Endothelial cell of umbilical vein (primary cell): Measurements from ENCODE around the gene TTLL12. TPM values are rescaled to one million over a fixed set of nuclear protein-coding genes. Genes with fewer than 3 reads are reported as not detected.

Source experiments
- BruUV-seq: library from RNA; stranded (reverse); fragments of 400-500 nt; replicated peaks from 2 replicates; lab custom pipeline; 2021; lab: Mats Ljungman, UMichigan
- CTCF ChIA-PET: fragments of 300-600, 350-600 bp; sonication (Branson Sonifier 250); formaldehyde crosslinking; loops from one replicate; lab custom pipeline; 2021; ENCODE audit warnings: antibody characterized with exemption, inconsistent platforms; lab: Charles Lee
- POLR2A ChIA-PET: fragments of 300-600, 350-600 bp; sonication (Branson Sonifier 250); formaldehyde crosslinking; loops from one replicate; lab custom pipeline; 2021; ENCODE audit warnings: antibody characterized with exemption, inconsistent platforms; lab: Charles Lee
- DNase-seq: peaks from one replicate; pipeline ENCODE4 v3.0.0-alpha.2; 2011; ENCODE audit warnings: low read depth, low spot score
- FAIRE-seq: peaks from 2 replicates; lab custom pipeline; 2011; peaks lifted over from hg19 to GRCh38; lab: Jason Lieb, UNC
- H2AFZ ChIP-seq: 2 replicates; pipeline ENCODE4 v1.6.0; 2012; ENCODE audit warnings: low read depth, low read length, control low read depth, inconsistent platforms
- H3K27ac ChIP-seq: 2 replicates; pipeline ENCODE4 v1.5.1; 2011; ENCODE audit warnings: low read depth, mild to moderate bottlenecking, control low read depth, low read length, moderate library complexity; ENCODE audit not compliant: insufficient read depth
- H3K27me3 ChIP-seq, 2 experiments: 2 replicates each; pipeline versions ENCODE4 v1.6.0 to v1.6.1; 2011; ENCODE audit warnings: low read length in 2 of 2, mixed read lengths in 1 of 2; ENCODE audit not compliant: control insufficient read depth in 2 of 2, insufficient read depth in 2 of 2
- H3K36me3 ChIP-seq, 2 experiments: 2 replicates in 1 of 2; 3 replicates in 1 of 2; pipeline ENCODE4 v1.5.1; 2011; ENCODE audit warnings: low read length in 2 of 2, mild to moderate bottlenecking in 1 of 2, moderate library complexity in 1 of 2; ENCODE audit not compliant: control insufficient read depth in 2 of 2, insufficient read depth in 2 of 2; ENCODE audit errors: extremely low read depth in 1 of 2
- H3K4me1 ChIP-seq: 3 replicates; pipeline ENCODE4 v1.5.1; 2011; ENCODE audit warnings: mild to moderate bottlenecking, low read length; ENCODE audit not compliant: control insufficient read depth, insufficient read depth; ENCODE audit errors: extremely low read depth
- H3K4me2 ChIP-seq: 2 replicates; pipeline ENCODE4 v1.6.1; 2011; ENCODE audit warnings: low read length, control low read depth, mixed read lengths; ENCODE audit not compliant: insufficient read depth
- H3K4me3 ChIP-seq, 3 experiments: fragments of 200-600 bp in 1 of 3; sonication (generic), shearing (Covaris generic) in 1 of 3; replicated peaks in 1 of 3; 2 replicates each; pipeline ENCODE4 v1.5.1; 2011 to 2016; ENCODE audit warnings: control low read depth in 3 of 3, low read length in 3 of 3, mild to moderate bottlenecking in 2 of 3, inconsistent platforms in 1 of 3, low read depth in 1 of 3, moderate library complexity in 1 of 3; ENCODE audit not compliant: insufficient read depth in 1 of 3
- H3K79me2 ChIP-seq: 2 replicates; pipeline ENCODE4 v1.6.0; 2012; ENCODE audit warnings: low read length, inconsistent platforms; ENCODE audit not compliant: control insufficient read depth, insufficient read depth
- H3K9ac ChIP-seq: replicated peaks from 2 replicates; pipeline ENCODE3; 2011; ENCODE audit warnings: low read length, control low read depth; ENCODE audit not compliant: insufficient read depth; ENCODE audit errors: extremely low read depth
- H3K9me1 ChIP-seq: replicated peaks from 3 replicates; pipeline ENCODE4 v1.6.0; 2011; ENCODE audit warnings: mild to moderate bottlenecking, low read length; ENCODE audit not compliant: control insufficient read depth, insufficient read depth; ENCODE audit errors: extremely low read depth
- H3K9me3 ChIP-seq: replicated peaks from 2 replicates; pipeline ENCODE4 v1.5.1; 2012; ENCODE audit warnings: low read length, inconsistent platforms; ENCODE audit not compliant: control insufficient read depth, insufficient read depth
- H4K20me1 ChIP-seq: replicated peaks from 2 replicates; pipeline ENCODE3; 2011; ENCODE audit warnings: mild to moderate bottlenecking, low read length; ENCODE audit not compliant: control insufficient read depth, insufficient read depth; ENCODE audit errors: extremely low read depth
- CTCF ChIP-seq, 2 donors: IDR thresholded peaks; 1 replicate in 1 of 2; 2 replicates in 1 of 2; pipeline ENCODE4 v1.5.1; 2011; ENCODE audit warnings: low read length in 2 of 2, mild to moderate bottlenecking in 2 of 2, moderate library complexity in 2 of 2, control low read depth in 1 of 2, inconsistent platforms in 1 of 2, low read depth in 1 of 2; ENCODE audit not compliant: insufficient read depth in 1 of 2; ENCODE audit errors: extremely low read depth in 1 of 2
- EZH2 ChIP-seq: IDR thresholded peaks from 2 replicates; pipeline ENCODE4 v1.6.1; 2012; ENCODE audit warnings: borderline replicate concordance, low read depth, mild to moderate bottlenecking, moderate library complexity, low read length, inconsistent platforms; ENCODE audit not compliant: severe bottlenecking
- FOS ChIP-seq: IDR thresholded peaks from 2 replicates; pipeline ENCODE4 v1.6.1; 2011; ENCODE audit warnings: mild to moderate bottlenecking, low read length, moderate library complexity, borderline replicate concordance; ENCODE audit not compliant: insufficient read depth
- GATA2 ChIP-seq: IDR thresholded peaks from 2 replicates; pipeline ENCODE4 v1.7.0; 2011; ENCODE audit warnings: low read depth, mild to moderate bottlenecking, moderate library complexity, mixed read lengths, low read length; ENCODE audit not compliant: insufficient read length, insufficient read depth
- JUN ChIP-seq: IDR thresholded peaks from 2 replicates; pipeline ENCODE4 v1.6.1; 2011; ENCODE audit warnings: borderline replicate concordance, low read depth; ENCODE audit not compliant: insufficient read length, insufficient read depth
- MAX ChIP-seq: IDR thresholded peaks from 2 replicates; pipeline ENCODE4 v1.6.1; 2011; ENCODE audit not compliant: insufficient read depth, insufficient read length
- MYC ChIP-seq: IDR thresholded peaks from one replicate; pipeline ENCODE4 v1.6.1; 2011; ENCODE audit warnings: mild to moderate bottlenecking, low read depth, low read length
- POLR2A ChIP-seq: IDR thresholded peaks from 2 replicates; pipeline ENCODE4 v1.6.1; 2012; ENCODE audit warnings: low read depth, mild to moderate bottlenecking, control low read depth, low read length
- POLR2AphosphoS5 ChIP-seq: IDR thresholded peaks from 2 replicates; pipeline ENCODE4 v1.6.1; 2012; ENCODE audit warnings: low read depth, mild to moderate bottlenecking, control low read depth, low read length, moderate library complexity; ENCODE audit not compliant: insufficient read depth
- dilution Hi-C: fragments of 300-500 bp; cut with MboI; formaldehyde crosslinking; loops from one replicate; pipeline ENCODE4 v1.15.0; 2019; ENCODE audit warnings: low sequenced_read_pairs; ENCODE audit not compliant: extremely low pct_ligation_motif_present
- intact Hi-C: fragments of 100-400 bp; cut with micrococcal nuclease; formaldehyde crosslinking; loops from one replicate; pipeline ENCODE4 v1.10.0; 2022
- polyA plus RNA-seq, 4 experiments: library from polyadenylated mRNA; depleted of rRNA in 3 of 4; stranded (reverse) in 3 of 4; unstranded in 1 of 4; fragments of >200 nt; gene quantifications; 2 replicates each; pipeline versions ENCODE4 v1.2.1 to v1.2.3, GENCODE V29; 2011 to 2012; ENCODE audit warnings: missing spikeins in 1 of 4
- total RNA-seq: library from RNA; stranded (reverse); gene quantifications from 2 replicates; pipeline ENCODE4 v1.2.3, GENCODE V29; 2021

Gene TTLL12
- total and polyA plus RNA-seq, 2 donors (not counting 3 experiments of a cell fraction or from before 2014, with no cell fraction given): 26.2 to 36.5 TPM

GRCh38 chr22:43150731-43151206 lies 36.2 kb downstream of the TTLL12 start:
- POLR2A ChIA-PET: interaction anchor here (0.6 kb wide), 1 partner anchor 30 kb away, joined by 3 read pairs; no protein-coding TSS in a partner anchor
- DNase-seq: no peak

More at GRCh38 chr22:43150731-43151206, 36.2 kb downstream of the TTLL12 start:
- Histone ChIP-seq H3K9ac (peak overlapping the region; percentile 58), H3K9me3 (no peaks in the 10 kb centered on the region), H3K4me3 (peak overlapping the region in 1 of 3 experiments; percentile 77), H3K27me3 (no peaks in the 10 kb centered on the region), H3K36me3 (peaks cover 0 to 3% of the 10 kb centered on the region in 2 experiments), H3K79me2 (peaks cover 41% of the 10 kb centered on the region), H3K9me1 (no peaks in the 10 kb centered on the region), H3K4me1 (peaks cover 3% of the 10 kb centered on the region), H3K27ac (no peak overlapping the region), H2AFZ (peak overlapping the region; percentile 99), H4K20me1 (no peaks in the 10 kb centered on the region), H3K4me2 (peak overlapping the region; percentile 71)
- TF ChIP-seq MAX (no peak), EZH2 (no peak), POLR2AphosphoS5 (no peak), CTCF (IDR thresholded peaks at IDR 0.05; ENCODE audit: extremely low read depth in 1 of 2, insufficient read depth in 1 of 2, low read depth in 1 of 2, low read length in 2 of 2) (no peak), GATA2 (no peak), FOS (no peak), POLR2A (no peak), MYC (no peak), JUN (no peak)
- no TSS peak for BruUV-seq
- no peak for FAIRE-seq
- CTCF ChIA-PET: no interaction called here
- dilution Hi-C loops (no loop called here), intact Hi-C loops (no loop called here)
